Ammon's horn (tissue), 1 donor: ENCODE data around the gene TCOF1.
A peak's percentile ranks its signal among the peaks of the same experiment; 100 is the strongest.

Source experiments
- DNase-seq: peaks from one replicate; pipeline ENCODE4 v3.0.0-alpha.2; 2016; ENCODE audit warnings: low spot score

The TCOF1 gene

GRCh38 chr5:150428106-150428876 is 70.8 kb downstream of the TCOF1 start:
- DNase-seq = peak; percentile 70

DNA sequence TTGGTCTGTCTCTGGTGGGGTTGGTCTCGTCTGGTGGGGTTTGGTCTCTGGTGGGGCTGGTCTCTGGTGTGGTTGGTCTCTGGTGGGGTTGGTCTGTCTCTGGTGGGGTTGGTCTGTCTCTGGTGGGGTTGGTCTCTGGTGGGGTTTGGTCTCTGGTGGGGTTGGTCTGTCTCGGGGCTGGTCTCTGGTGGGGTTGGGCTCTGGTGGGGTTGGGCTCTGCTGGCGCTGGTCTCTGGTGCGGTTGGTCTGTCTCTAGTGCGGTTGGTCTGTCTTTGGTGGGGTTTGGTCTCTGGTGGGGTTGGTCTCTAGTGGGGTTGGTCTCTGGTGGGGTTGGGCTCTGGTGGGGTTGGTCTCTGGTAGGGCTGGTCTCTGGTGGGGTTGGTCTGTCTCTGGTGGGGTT is 71.5 kb downstream of the TCOF1 start:
- no peak for DNase-seq

- no peak for DNase-seq
Observed at GRCh38 chr5:150429410-150429873, 71.9 kb downstream of the TCOF1 start.

DNA sequence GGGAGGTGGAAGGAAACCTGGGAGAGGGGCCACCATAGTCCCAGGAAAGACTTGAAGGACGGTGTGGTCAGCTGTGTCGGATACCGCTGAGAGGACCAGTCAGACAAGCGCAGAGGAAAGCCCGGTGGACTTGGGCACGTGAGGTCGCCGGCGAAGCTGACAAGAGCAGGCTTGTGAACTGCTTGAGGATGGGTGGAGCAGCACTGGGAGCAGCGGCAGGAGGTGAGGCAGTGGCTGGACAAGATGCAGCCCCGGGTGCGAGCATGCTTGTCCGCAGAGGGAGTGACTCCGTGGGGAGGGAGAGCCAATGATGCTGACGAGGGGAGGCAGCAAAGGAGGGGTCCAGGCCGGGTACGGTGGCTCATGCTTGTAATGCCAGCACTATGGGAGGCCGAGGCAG is 73.6 kb downstream of the TCOF1 start:
- DNase-seq = no peak

DNA sequence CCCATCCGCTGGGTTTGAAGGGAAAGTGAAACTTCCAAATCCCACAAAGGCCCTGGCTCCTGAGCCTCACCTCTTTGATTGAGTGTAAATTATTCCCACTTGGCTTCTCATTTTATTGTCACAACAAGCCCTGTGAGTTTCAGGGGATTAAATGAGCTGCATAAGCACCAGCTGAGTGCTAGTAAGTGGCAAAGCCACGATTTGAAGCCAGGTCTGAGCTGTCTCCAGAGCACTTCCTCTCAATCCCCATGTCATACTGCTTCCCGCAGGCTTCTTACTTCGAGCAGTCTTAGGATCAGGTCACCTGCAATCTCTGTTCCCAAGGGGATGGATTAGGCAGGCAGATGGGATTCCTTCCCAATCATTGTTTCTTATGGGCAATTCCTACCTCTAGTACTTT is 74.1 kb downstream of the TCOF1 start:
- no peak for DNase-seq

DNA sequence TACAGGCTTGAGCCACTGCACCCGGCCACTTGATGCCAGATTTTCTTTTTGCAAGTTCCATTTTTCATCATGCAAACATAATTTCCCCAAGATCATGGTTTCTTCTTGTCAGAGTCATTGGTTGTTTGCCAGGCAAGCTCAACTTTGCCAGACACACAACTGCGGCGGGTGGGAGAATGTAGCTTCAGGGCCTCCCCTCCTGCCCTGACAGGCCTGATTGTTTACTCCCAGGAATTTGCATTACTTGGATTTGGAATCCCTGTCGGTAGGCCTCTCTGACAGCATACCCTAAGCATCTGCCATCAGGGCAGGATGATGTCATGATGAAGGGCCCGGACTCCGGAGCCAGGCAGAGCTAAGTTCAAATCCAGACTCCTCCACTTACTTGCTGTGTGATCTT is 77.0 kb downstream of the TCOF1 start:
- no peak for DNase-seq

GRCh38 chr5:150436141-150436680 is 78.7 kb downstream of the TCOF1 start:
- DNase-seq = peak; percentile 96

- DNase-seq = no peak
Observed at GRCh38 chr5:150438873-150439546, 81.5 kb downstream of the TCOF1 start.

DNA sequence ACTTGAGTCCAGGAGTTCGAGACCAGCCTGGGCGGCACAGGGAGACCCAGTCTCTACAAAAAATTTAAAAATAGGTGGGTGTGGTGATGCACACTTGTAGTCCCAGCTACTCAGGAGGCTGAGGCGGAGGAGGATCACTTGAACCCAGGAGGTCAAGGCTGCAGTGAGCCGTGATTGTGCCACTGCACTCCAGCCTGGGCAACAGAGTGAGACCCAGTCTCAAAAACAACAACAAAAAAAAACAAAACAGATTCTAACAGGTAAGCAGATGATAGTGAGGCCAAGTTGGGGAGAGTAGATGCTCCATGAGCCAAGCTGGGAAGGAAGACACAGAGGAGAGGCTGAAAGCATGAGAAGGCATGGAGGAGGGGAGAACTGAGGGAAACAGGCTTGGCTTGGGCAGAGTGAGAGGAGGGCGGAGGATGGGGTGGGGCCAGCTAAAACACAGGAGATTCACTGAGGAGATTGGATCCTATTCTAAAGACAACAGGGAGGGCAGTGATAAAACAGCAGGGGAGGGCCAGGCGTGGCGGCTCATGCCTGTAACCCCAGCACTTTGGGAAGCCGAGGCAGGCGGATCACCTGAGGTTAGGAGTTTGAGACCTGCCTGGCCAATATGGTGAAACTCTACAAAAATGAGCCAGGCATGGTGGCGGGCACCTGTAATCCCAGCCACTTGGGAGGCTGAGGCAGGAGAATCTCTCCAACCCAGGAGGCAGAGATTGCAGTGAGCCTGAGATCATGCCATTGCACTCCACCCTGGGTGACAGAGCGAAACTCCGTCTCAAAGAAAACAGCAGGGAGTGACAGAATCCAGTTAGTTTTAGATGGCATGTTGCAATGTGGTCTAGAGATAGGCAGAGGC is 83.7 kb downstream of the TCOF1 start:
- no peak for DNase-seq

DNA sequence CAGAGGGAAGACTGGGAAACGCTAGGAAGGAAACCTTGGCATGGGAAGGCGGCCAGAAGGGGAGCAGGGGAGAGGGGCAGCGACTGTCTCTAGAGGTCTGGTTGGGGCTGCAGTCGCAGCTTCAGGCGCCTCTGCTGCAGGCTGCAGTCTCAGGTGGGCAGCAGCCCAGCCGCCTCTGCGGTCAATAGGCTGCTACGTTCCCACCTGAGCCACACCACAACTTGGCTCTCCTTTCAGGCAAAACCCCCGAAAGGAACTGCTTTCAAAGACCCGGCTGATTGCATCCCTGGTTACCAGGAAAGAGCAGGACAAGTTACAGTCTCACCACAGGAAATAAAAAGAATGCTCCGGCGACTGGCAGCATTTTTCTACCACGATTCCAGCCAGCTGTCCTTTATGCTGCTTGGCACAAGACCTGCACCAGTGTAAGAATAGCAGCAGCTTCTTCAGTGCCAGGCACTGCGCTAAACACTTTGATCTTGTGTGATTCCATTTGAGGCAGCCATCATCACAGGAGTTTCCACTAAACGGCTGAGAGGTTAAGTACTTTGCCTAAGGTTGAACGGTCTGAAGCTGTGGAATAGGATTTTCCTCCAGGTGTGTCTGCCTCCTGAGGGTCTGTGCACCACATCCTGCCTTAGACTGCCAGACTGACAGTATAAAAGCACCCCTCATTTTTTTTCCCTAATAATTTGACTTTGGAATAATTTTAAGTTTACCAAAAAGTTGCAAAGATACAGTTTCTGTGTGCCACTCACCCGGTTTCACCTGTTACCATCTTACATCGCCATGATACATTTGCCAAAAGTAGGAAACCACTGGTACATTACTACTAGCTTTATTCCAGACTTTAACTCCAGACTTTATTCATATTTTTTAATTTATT is 84.6 kb downstream of the TCOF1 start:
- DNase-seq = peak; percentile 41

DNA sequence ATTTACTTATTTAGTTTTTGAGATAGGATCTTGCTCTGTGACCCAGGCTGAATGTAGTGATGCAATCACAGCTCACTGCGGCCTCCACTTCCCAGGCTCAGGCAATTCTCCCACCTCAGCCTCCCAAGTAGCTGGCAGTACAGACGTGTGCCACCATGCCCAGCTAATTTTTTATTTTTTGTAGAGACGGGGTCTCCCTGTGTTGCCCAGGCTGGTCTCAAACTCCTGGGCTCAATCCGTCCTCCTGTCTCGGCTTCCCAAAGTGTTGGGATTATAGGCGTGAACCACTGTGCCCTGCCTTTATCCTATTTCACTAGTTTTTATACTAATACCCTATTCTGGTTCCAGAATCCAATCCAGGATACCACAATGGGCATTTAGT is 85.2 kb downstream of the TCOF1 start:
- DNase-seq = no peak

DNA sequence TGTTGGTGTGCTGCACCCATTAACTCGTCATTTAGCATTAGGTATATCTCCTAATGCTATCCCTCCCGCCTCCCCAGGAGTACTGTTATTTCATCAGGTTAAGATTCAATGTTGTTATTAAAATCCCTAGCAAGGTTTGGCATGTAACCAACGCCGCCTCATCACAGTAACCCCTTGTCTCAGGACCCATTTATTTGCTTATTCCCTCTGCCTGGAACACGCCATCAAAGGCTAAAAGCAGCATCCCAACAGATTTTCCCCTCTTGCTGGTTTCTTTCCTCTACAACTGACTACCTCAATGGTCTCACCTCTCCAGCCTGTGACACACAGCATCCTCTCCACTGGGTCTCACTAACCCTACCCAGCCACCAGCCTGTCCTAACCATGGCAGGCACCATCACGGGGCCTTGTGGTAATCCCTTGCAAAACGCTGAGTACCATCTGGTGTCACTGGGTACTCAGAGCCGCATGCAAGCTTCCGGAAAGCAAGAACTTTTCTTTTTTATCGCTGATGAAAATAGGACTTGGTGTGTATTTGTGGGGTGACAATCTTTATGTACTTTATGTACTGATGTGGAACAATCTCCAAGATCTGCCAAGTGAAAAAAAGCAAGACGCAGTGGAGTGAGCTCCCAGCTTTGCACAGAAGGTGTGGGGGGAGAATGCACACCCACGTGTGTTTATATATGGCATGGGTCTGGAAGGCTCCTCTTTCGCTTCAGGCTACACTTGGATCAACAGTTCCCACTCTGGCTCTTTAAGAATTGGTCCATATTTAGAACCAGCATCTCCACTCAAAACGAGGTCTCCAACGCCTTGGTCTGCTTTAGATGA is 86.0 kb downstream of the TCOF1 start:
- DNase-seq = no peak

DNA sequence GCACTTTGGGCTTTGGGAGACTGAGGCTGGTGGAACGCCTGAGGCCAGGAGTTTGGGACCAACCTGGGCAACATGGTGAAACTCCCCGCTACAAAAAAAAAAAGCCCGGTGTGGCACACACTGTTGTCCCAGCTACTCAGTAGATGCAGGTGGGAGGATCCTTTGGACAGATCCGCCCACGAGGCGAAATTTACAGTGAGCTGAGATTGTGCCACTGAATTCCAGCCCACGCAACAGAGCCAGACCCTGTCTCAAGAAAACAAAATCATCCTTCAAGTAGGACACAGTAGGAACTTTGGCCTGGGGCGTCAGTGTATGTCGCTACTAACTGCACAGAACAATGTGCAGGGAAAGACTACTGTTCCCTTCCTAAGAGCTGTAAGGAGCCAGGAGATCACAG is 87.3 kb downstream of the TCOF1 start:
- no peak for DNase-seq

DNA sequence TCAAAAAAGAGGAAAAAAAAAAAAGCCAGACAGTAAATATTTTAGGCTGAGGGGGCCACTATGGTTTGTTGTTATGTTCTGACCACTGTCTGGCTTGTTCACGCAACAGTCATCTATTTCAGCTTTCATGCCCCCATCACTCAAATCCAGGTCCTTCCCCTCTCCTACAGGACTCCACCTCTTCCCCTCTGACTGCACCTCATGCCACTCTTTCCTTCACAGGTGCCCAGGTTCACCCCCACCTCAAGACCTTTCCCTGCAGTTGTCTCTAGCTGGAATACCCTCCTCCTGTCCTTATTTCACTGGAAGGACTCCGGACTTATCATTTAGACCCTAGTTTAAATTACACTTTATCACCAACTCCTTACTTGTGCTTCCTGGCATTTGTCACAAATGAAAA is 88.6 kb downstream of the TCOF1 start:
- DNase-seq = no peak

- no peak for DNase-seq
Observed at GRCh38 chr5:150446583-150446982, 89.1 kb downstream of the TCOF1 start.

DNA sequence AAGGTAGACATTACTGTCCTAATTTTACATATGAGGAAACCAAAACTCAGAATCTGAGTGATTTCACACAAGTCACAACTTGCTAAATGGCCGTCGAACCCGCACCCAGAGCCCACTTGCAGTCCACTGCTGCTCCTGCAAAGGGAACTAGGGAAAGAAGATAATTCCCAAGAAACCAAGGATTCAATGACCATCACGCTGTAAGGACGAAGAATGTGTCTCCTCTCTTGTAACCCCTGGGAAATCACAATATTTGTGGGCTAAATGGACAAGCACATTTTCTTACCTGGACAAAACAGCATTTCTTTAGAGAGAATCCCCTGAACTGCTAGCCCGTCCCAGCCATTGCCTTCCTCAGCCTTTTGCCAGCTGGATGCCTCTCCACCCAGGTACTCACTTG is 89.7 kb downstream of the TCOF1 start:
- no peak for DNase-seq

- no peak for DNase-seq
Observed at GRCh38 chr5:150448334-150448733, 90.8 kb downstream of the TCOF1 start.

- no peak for DNase-seq
Observed at GRCh38 chr5:150448952-150449516, 91.5 kb downstream of the TCOF1 start.
